GM20000 (cell line): Measurements from ENCODE around the gene TMPRSS11A.

ENCODE experiments used
- DNase-seq: peaks from one replicate; pipeline ENCODE4 v3.0.0; 2012; ENCODE audit warnings: low spot score
- CTCF ChIP-seq: IDR thresholded peaks from 2 replicates; pipeline ENCODE4 v1.5.1; 2012; ENCODE audit warnings: mild to moderate bottlenecking, control low read depth; ENCODE audit errors: extremely low read depth, missing control alignments

The TMPRSS11A gene

GRCh38 chr4:67907650-67908049, 55.6 kb downstream of the TMPRSS11A start:
- DNase-seq, result no peak
- no peak for TF ChIP-seq CTCF

- no peak for DNase-seq
- TF ChIP-seq CTCF, result no peak
These were observed 64.2 kb downstream of the TMPRSS11A start for GRCh38 chr4:67899096-67899495.

GRCh38 chr4:67897686-67898085, 65.6 kb downstream of the TMPRSS11A start:
- no peak for TF ChIP-seq CTCF
- no peak for DNase-seq

- TF ChIP-seq CTCF, result no peak
- DNase-seq, result no peak
These were observed 66.8 kb downstream of the TMPRSS11A start for GRCh38 chr4:67896421-67897065.

- no peak for TF ChIP-seq CTCF
- DNase-seq, result no peak
These were observed 68.6 kb downstream of the TMPRSS11A start for GRCh38 chr4:67894659-67895058.

- DNase-seq, result no peak
- TF ChIP-seq CTCF, result no peak
These were observed 70.4 kb downstream of the TMPRSS11A start for GRCh38 chr4:67892905-67893304.

- no peak for DNase-seq
- TF ChIP-seq CTCF, result no peak
These were observed 71.0 kb downstream of the TMPRSS11A start for GRCh38 chr4:67892253-67892652.
